Esophagus muscularis mucosa (tissue), 4 donors: ENCODE data around the gene SUSD6.

Experiments used
- CTCF ChIP-seq, 3 experiments: fragments of 200-600 bp in 2 of 3; fragments of 450-650 bp in 1 of 3; sonication (generic) in 2 of 3; IDR thresholded peaks; one replicate each; pipeline ENCODE4 v1.5.1; 2017 to 2019; ENCODE audit warnings: antibody characterized with exemption in 3 of 3, mild to moderate bottlenecking in 2 of 3, moderate library complexity in 1 of 3
- EP300 ChIP-seq: sonication (generic); formaldehyde crosslinking; IDR thresholded peaks from one replicate; pipeline ENCODE4 v1.6.1; 2017; ENCODE audit warnings: antibody characterized with exemption
- POLR2A ChIP-seq: fragments of 450-650 bp; IDR thresholded peaks from one replicate; pipeline ENCODE4 v1.6.1; 2017; ENCODE audit warnings: antibody characterized with exemption, moderate library complexity, mild to moderate bottlenecking, low read depth
- POLR2AphosphoS5 ChIP-seq, 2 donors: sonication (generic); formaldehyde crosslinking; IDR thresholded peaks; one replicate each; pipeline ENCODE4 v1.6.1; 2017; ENCODE audit warnings: antibody characterized with exemption in 2 of 2

GRCh38 chr14:69663300-69663643 is 51.9 kb downstream of the SUSD6 start:
- TF ChIP-seq CTCF (IDR thresholded peaks at IDR 0.05), result no peak
- no peak for TF ChIP-seq POLR2A
- TF ChIP-seq POLR2AphosphoS5 (IDR thresholded peaks at IDR 0.05), result peak in 1 of 2 donors; percentile 37
- no peak for TF ChIP-seq EP300
